SK-N-MC (cell line): ENCODE results near the gene PPP3R1.

Experiments
- DNase-seq: peaks from one replicate; pipeline ENCODE4 v3.0.0-alpha.2; 2011; ENCODE audit warnings: low read depth, low spot score
- H3K27ac ChIP-seq: fragments of 200-600 bp; sonication (generic); 2 replicates; pipeline ENCODE4 v1.5.1; 2016; ENCODE audit warnings: mixed run types
- H3K36me3 ChIP-seq: fragments of 200-600 bp; sonication (generic); 2 replicates; pipeline ENCODE4 v1.6.1; 2017; ENCODE audit warnings: antibody characterized with exemption, low read length, mixed read lengths; ENCODE audit not compliant: insufficient read depth
- H3K4me3 ChIP-seq: fragments of 200-600 bp; sonication (generic); 2 replicates; pipeline ENCODE4 v1.5.1; 2016
- H3K9ac ChIP-seq: fragments of 200-600 bp; sonication (generic); 2 replicates; pipeline ENCODE4 v1.8.0; 2017; ENCODE audit warnings: mixed run types, mixed read lengths; ENCODE audit not compliant: insufficient read length
- H3K9me3 ChIP-seq: fragments of 200-600 bp; sonication (generic); 2 replicates; pipeline ENCODE4 v1.6.1; 2017; ENCODE audit warnings: low read depth, mild to moderate bottlenecking, antibody characterized with exemption, low read length, moderate library complexity, mixed read lengths
- EZH2 ChIP-seq: fragments of 200-600 bp; sonication (generic); IDR thresholded peaks from one replicate; pipeline ENCODE4 v1.6.1; 2017; ENCODE audit warnings: antibody characterized with exemption
- FOXP2 ChIP-seq: optimal IDR thresholded peaks from 2 replicates; pipeline ENCODE3; 2011; ENCODE audit warnings: mild to moderate bottlenecking, moderate library complexity; ENCODE audit not compliant: insufficient read depth; ENCODE audit errors: extremely low read length, control extremely low read depth
- POLR2AphosphoS5 ChIP-seq: IDR thresholded peaks from 2 replicates; pipeline ENCODE4 v1.6.1; 2012; ENCODE audit warnings: mild to moderate bottlenecking, low read depth, low read length, borderline replicate concordance

The PPP3R1 gene

GRCh38 chr2:68245066-68245465, 7.3 kb downstream of the PPP3R1 start:
- H3K9ac ChIP-seq, result no peak overlapping the region
- peak overlapping the region; percentile 78; the same call in 1 of the 2 replicates for H3K27ac ChIP-seq
- peak overlapping the region; percentile 56 for H3K4me3 ChIP-seq
- DNase-seq, result no peak
- no peaks in the 10 kb centered on the region for H3K9me3 ChIP-seq
- TF ChIP-seq POLR2AphosphoS5 (no peak), FOXP2 (no peak), EZH2 (no peak)
- peaks cover 13% of the 10 kb centered on the region for H3K36me3 ChIP-seq

- no peak for DNase-seq
- no peak overlapping the region for H3K9ac ChIP-seq
- H3K9me3 ChIP-seq, result no peaks in the 10 kb centered on the region
- no peak for TF ChIP-seq POLR2AphosphoS5
- no peak for TF ChIP-seq EZH2
- no peak for TF ChIP-seq FOXP2
- peak overlapping the region; percentile 78 for H3K27ac ChIP-seq
- peaks cover 16% of the 10 kb centered on the region for H3K36me3 ChIP-seq
- peak overlapping the region; percentile 56 for H3K4me3 ChIP-seq
Measured at GRCh38 chr2:68244456-68244855, 7.9 kb downstream of the PPP3R1 start.

- DNase-seq, result no peak
- Histone ChIP-seq H3K9ac (no peak overlapping the region), H3K36me3 (peaks cover 20% of the 10 kb centered on the region), H3K27ac (no peak overlapping the region), H3K4me3 (no peak overlapping the region), H3K9me3 (no peaks in the 10 kb centered on the region)
- TF ChIP-seq FOXP2, result no peak
- TF ChIP-seq EZH2, result no peak
- TF ChIP-seq POLR2AphosphoS5, result no peak
Measured at GRCh38 chr2:68241732-68242131, 10.6 kb downstream of the PPP3R1 start.

GRCh38 chr2:68240446-68240845, 11.9 kb downstream of the PPP3R1 start:
- TF ChIP-seq POLR2AphosphoS5 (no peak), EZH2 (no peak), FOXP2 (no peak)
- Histone ChIP-seq H3K9ac (no peak overlapping the region), H3K27ac (no peak overlapping the region), H3K4me3 (no peak overlapping the region), H3K36me3 (peaks cover 20% of the 10 kb centered on the region), H3K9me3 (no peaks in the 10 kb centered on the region)
- no peak for DNase-seq

DNA sequence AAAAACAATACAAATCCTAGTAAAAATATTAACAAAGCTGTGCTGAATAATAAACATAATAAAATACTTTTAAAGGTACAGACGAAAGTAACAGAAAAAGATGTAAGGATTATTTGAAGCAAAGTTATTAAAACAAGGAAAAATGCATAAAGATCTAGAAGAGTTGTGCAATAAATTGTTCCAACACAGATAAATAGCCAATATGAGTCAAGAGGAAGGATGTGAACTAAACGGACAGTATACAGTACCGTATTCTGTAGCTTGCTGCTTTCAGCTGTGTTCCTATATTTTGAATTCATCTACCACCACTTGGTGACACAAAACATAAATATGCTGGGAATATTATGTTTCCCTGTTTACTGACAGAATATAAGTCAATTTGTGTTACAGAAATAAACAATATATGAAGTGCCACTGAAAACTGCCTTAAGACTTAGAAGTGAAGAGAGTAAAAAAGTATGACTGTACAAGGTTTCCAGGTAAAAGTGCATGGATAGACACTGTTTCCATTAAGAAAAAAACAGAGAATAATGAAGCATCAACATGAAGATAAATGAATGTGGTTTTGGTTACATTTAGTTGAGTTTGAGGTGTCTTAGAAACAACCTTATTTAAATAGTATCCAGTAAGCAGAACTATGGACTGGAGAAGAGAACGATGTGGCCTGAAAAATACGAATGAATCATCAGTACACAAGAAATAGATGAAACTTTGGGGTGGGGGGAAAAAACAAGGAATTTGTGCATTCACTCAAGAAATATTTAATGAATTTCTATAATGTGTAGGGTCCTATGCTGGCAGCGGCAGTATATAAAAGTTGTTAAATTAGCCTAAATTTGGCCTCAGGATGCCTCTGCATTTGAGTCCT, 13.1 kb downstream of the PPP3R1 start:
- H3K27ac ChIP-seq, result no peak overlapping the region; the same call in 1 of the 2 replicates

GRCh38 chr2:68237976-68238580, 14.3 kb downstream of the PPP3R1 start:
- no peak overlapping the region for H3K27ac ChIP-seq
- no peaks in the 10 kb centered on the region for H3K9me3 ChIP-seq
- H3K4me3 ChIP-seq, result no peak overlapping the region
- peaks cover 20% of the 10 kb centered on the region for H3K36me3 ChIP-seq
- H3K9ac ChIP-seq, result no peak overlapping the region
- TF ChIP-seq POLR2AphosphoS5, result no peak
- no peak for TF ChIP-seq FOXP2
- TF ChIP-seq EZH2, result no peak
- DNase-seq, result no peak

More for the DNA sequence above, 13.1 kb downstream of the PPP3R1 start:
- peaks cover 20% of the 10 kb centered on the region for H3K36me3 ChIP-seq
- TF ChIP-seq EZH2 (no peak), FOXP2 (no peak), POLR2AphosphoS5 (no peak)
- no peak for DNase-seq
- H3K4me3 ChIP-seq, result no peak overlapping the region
- H3K9ac ChIP-seq, result no peak overlapping the region
- no peaks in the 10 kb centered on the region for H3K9me3 ChIP-seq

DNA sequence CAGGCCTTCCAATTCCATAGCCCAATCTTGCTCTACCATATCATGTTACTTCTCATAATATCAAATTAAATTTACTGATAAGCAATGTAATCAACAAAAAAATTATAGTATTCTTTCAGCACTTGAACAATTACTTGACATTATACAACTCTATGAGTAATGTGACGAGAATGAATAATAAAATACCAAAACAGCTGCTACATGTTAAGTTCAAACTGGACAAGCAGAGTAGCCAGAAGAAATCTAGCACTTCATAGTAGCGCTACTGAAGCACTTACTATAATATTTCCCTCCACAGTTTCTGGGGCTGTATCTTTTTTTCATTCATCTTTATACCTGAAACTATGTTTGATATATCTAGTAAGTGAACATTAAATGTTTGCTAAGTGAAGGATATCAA, 14.9 kb downstream of the PPP3R1 start:
- no peak for DNase-seq
- no peak overlapping the region for H3K9ac ChIP-seq
- no peak for TF ChIP-seq EZH2
- no peak for TF ChIP-seq FOXP2
- no peak for TF ChIP-seq POLR2AphosphoS5
- no peaks in the 10 kb centered on the region for H3K9me3 ChIP-seq
- H3K4me3 ChIP-seq, result no peak overlapping the region
- no peak overlapping the region for H3K27ac ChIP-seq
- peaks cover 16% of the 10 kb centered on the region for H3K36me3 ChIP-seq

DNA sequence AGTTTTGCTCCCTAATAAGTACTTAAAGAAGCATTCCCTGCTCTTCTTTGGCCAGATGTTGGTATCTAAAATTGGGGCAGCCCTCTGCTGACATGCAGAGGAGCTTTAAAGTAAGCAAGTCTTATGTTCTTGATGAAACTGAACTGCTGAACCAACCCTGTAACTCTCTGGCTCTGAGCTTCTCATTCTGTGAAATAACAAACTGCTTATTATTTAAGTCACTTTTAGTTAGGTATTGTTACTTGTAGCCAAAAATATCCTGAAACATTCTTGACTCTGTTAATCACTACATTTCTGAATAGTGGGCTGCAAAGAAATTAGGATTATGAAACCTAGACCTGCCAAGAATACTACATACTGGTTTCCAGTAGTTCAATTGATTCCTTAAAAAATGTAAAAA, 15.5 kb downstream of the PPP3R1 start:
- peak overlapping the region; percentile 4; the same call in 1 of the 2 replicates for H3K4me3 ChIP-seq
- TF ChIP-seq EZH2 (no peak), POLR2AphosphoS5 (no peak), FOXP2 (no peak)
- peak overlapping the region; percentile 60; the same call in 1 of the 2 replicates for H3K27ac ChIP-seq
- no peak for DNase-seq
- no peaks in the 10 kb centered on the region for H3K9me3 ChIP-seq
- peaks cover 13% of the 10 kb centered on the region; the same call in 1 of the 2 replicates for H3K36me3 ChIP-seq
- no peak overlapping the region for H3K9ac ChIP-seq
